A549 (cell line): ENCODE data around the gene NCOA1. TPM values are rescaled to one million over a fixed set of nuclear protein-coding genes. Genes with fewer than 3 reads are reported as not detected.

Experiments
- ATAC-seq, 2 experiments: fragments of 200-7000 bp in 1 of 2; fragments of >200 bp in 1 of 2; cut with Nextera tagmentation in 1 of 2; cut with Tn5 transposase in 1 of 2; 3 replicates each; pipeline versions ENCODE4 v1.8.0 to v1.9.1; 2018 to 2020; ENCODE audit warnings: mild to moderate bottlenecking in 1 of 2, moderate library complexity in 1 of 2
- CTCF ChIA-PET: fragments of 300-600 bp; sonication (Branson Sonifier 250); formaldehyde crosslinking; extraction: SDS; loops from one replicate; lab custom pipeline; 2021; ENCODE audit warnings: antibody characterized with exemption, inconsistent platforms; lab: Yijun Ruan, JAX
- POLR2A ChIA-PET: fragments of 350-600 bp; formaldehyde crosslinking; extraction: SDS; loops from one replicate; lab custom pipeline; 2021; ENCODE audit warnings: antibody characterized with exemption, inconsistent platforms; lab: Yijun Ruan, JAX
- DNase-seq, 2 experiments: peaks; one replicate each; pipeline versions ENCODE4 v3.0.0 to v3.0.0-alpha.2; 2011 to 2016; ENCODE audit warnings: low read depth in 1 of 2, low spot score in 1 of 2
- FAIRE-seq: peaks from 2 replicates; lab custom pipeline; 2011; peaks lifted over from hg19 to GRCh38; lab: Jason Lieb, UNC
- H3K27ac ChIP-seq, 2 experiments: fragments of >200 bp; sonication (Bioruptor Twin); formaldehyde crosslinking; 3 replicates each; pipeline ENCODE4 v1.5.1; 2016 to 2017
- H3K4me1 ChIP-seq: fragments of >200 bp; sonication (Bioruptor Twin); formaldehyde crosslinking; 3 replicates; pipeline ENCODE4 v1.6.1; 2016
- H3K4me2 ChIP-seq: fragments of >200 bp; sonication (Bioruptor Twin); formaldehyde crosslinking; 3 replicates; pipeline ENCODE4 v1.6.1; 2016
- H3K4me3 ChIP-seq: fragments of >200 bp; sonication (Bioruptor Twin); formaldehyde crosslinking; 3 replicates; pipeline ENCODE4 v1.5.1; 2016
- H3K9me3 ChIP-seq: fragments of >200 bp; sonication (Bioruptor Twin); formaldehyde crosslinking; 3 replicates; pipeline ENCODE4 v1.6.1; 2016
- BHLHE40 ChIP-seq: IDR thresholded peaks from 2 replicates; pipeline ENCODE4 v1.6.1; 2012; ENCODE audit warnings: low read depth, low read length, inconsistent platforms
- CBX8 ChIP-seq: fragments of 200-600 bp; sonication (generic); IDR thresholded peaks from 2 replicates; pipeline ENCODE4 v1.6.1; 2016
- CHD2 ChIP-seq: fragments of 150-350 bp; IDR thresholded peaks from 2 replicates; pipeline ENCODE4 v1.6.1; 2014; ENCODE audit warnings: low read length; ENCODE audit not compliant: partially characterized antibody
- CHD4 ChIP-seq: fragments of 200-600 bp; sonication (generic); IDR thresholded peaks from 2 replicates; pipeline ENCODE4 v1.6.1; 2016; ENCODE audit warnings: antibody characterized with exemption, mild to moderate bottlenecking, borderline replicate concordance
- EHMT2 ChIP-seq: fragments of 200-600 bp; sonication (generic); IDR thresholded peaks from 2 replicates; pipeline ENCODE4 v1.6.1; 2016; ENCODE audit warnings: antibody characterized with exemption, low read depth, mild to moderate bottlenecking, moderate library complexity
- ELK1 ChIP-seq: fragments of 150-350 bp; IDR thresholded peaks from 2 replicates; pipeline ENCODE4 v1.6.1; 2014; ENCODE audit warnings: low read depth, mild to moderate bottlenecking, low read length
- FOSB ChIP-seq: fragments of 250-450 bp; sonication (Bioruptor Pico); IDR thresholded peaks from 2 replicates; pipeline ENCODE4 v1.5.0; 2020; ENCODE audit warnings: mild to moderate bottlenecking, moderate library complexity
- GATA3 ChIP-seq: IDR thresholded peaks from 2 replicates; pipeline ENCODE4 v1.6.1; 2012; ENCODE audit warnings: borderline replicate concordance
- HDAC2 ChIP-seq: fragments of 200-600 bp; sonication (generic); IDR thresholded peaks from 2 replicates; pipeline ENCODE4 v1.6.1; 2016
- HES2 ChIP-seq: fragments of >200 bp; sonication (Bioruptor Twin); formaldehyde crosslinking; IDR thresholded peaks from 2 replicates; pipeline ENCODE4 v1.6.1; 2016
- HEYL ChIP-seq: fragments of 250-450 bp; sonication (Bioruptor Pico); IDR thresholded peaks from 2 replicates; pipeline ENCODE4 v1.8.0; 2021; ENCODE audit warnings: mild to moderate bottlenecking, moderate library complexity
- HOXB13 ChIP-seq: fragments of 250-450 bp; sonication (Bioruptor Pico); IDR thresholded peaks from 2 replicates; pipeline ENCODE4 v1.5.0; 2020; ENCODE audit warnings: low read depth, mild to moderate bottlenecking, moderate library complexity
- JUNB ChIP-seq: fragments of >200 bp; sonication (Bioruptor Twin); formaldehyde crosslinking; IDR thresholded peaks from 2 replicates; pipeline ENCODE4 v1.6.1; 2016
- KDM1A ChIP-seq: fragments of 200-600 bp; sonication (generic); IDR thresholded peaks from 2 replicates; pipeline ENCODE4 v1.6.1; 2016; ENCODE audit warnings: low read depth, mild to moderate bottlenecking
- MAZ ChIP-seq: fragments of 150-350 bp; IDR thresholded peaks from 2 replicates; pipeline ENCODE4 v1.6.1; 2014; ENCODE audit warnings: antibody characterized with exemption, low read depth, low read length, borderline replicate concordance
- NR3C1 ChIP-seq: fragments of >200 bp; sonication (Bioruptor Twin); formaldehyde crosslinking; IDR thresholded peaks from 3 replicates; pipeline ENCODE4 v1.6.1; 2017
- RAD21 ChIP-seq, 2 experiments: fragments of >200 bp in 1 of 2; sonication (Bioruptor Twin) in 1 of 2; formaldehyde crosslinking in 1 of 2; IDR thresholded peaks in 1 of 2; conservative IDR thresholded peaks in 1 of 2; 2 replicates in 1 of 2; 3 replicates in 1 of 2; pipeline ENCODE4 v1.6.1; 2012 to 2018; ENCODE audit warnings: inconsistent platforms in 1 of 2
- RARB ChIP-seq: fragments of 250-450 bp; sonication (Bioruptor Pico); IDR thresholded peaks from 2 replicates; pipeline ENCODE4 v1.8.0; 2021; ENCODE audit warnings: mild to moderate bottlenecking, moderate library complexity
- RCOR1 ChIP-seq: fragments of 150-350 bp; IDR thresholded peaks from 2 replicates; pipeline ENCODE4 v1.6.1; 2014; ENCODE audit warnings: antibody characterized with exemption, low read length, low read depth
- RFX5 ChIP-seq: fragments of 450-650 bp; IDR thresholded peaks from 2 replicates; pipeline ENCODE4 v1.7.1; 2014; ENCODE audit warnings: antibody characterized with exemption, mild to moderate bottlenecking, moderate library complexity
- SREBF2 ChIP-seq: fragments of 450-650 bp; IDR thresholded peaks from 2 replicates; pipeline ENCODE4 v1.6.1; 2014; ENCODE audit warnings: mild to moderate bottlenecking, moderate library complexity
- TFCP2L1 ChIP-seq: fragments of 250-450 bp; sonication (Bioruptor Pico); IDR thresholded peaks from 2 replicates; pipeline ENCODE4 v1.5.0; 2021; ENCODE audit warnings: mild to moderate bottlenecking
- ZC3H11A ChIP-seq: fragments of 450-650 bp; IDR thresholded peaks from 2 replicates; pipeline ENCODE4 v1.6.1; 2014; ENCODE audit warnings: antibody characterized with exemption, mild to moderate bottlenecking
- ZFP36 ChIP-seq: fragments of 450-650 bp; IDR thresholded peaks from 2 replicates; pipeline ENCODE4 v1.6.1; 2014; ENCODE audit warnings: borderline replicate concordance; ENCODE audit not compliant: partially characterized antibody
- ZNF302 ChIP-seq: fragments of 250-450 bp; sonication (Bioruptor Pico); IDR thresholded peaks from 2 replicates; pipeline ENCODE4 v1.9.0; 2021; ENCODE audit warnings: inconsistent platforms, mild to moderate bottlenecking, moderate library complexity
- ZSCAN20 ChIP-seq: fragments of 250-450 bp; sonication (Bioruptor Pico); IDR thresholded peaks from 2 replicates; pipeline ENCODE4 v1.8.0; 2022; ENCODE audit warnings: mild to moderate bottlenecking, moderate library complexity
- WGBS: methylation state at CpG from one replicate; pipeline ENCODE4 v1.1.6; 2017; ENCODE audit errors: missing lambda C conversion rate; 5-methylcytosine and 5-hydroxymethylcytosine counted together
- polyA plus RNA-seq, 4 experiments: library from polyadenylated mRNA; depleted of rRNA in 3 of 4; stranded (reverse); fragments of >200 nt; fragmentation: RNase III in 1 of 4; extraction: RNeasy Plus Mini Kit Qiagen cat#74134 plus additional on column Dnase treatment in 1 of 4; gene quantifications; 2 replicates in 3 of 4; 3 replicates in 1 of 4; pipeline ENCODE4 v1.2.3, GENCODE V29; 2011 to 2017
- TF ChIP-seq, protein P1 (sequence below): fragments of >200 bp; sonication (Bioruptor Twin); formaldehyde crosslinking; IDR thresholded peaks from 3 replicates; pipeline ENCODE4 v1.5.1; 2016
- TF ChIP-seq, protein P2 (sequence below): fragments of 450-650 bp; IDR thresholded peaks from 2 replicates; pipeline ENCODE4 v1.6.1; 2014; ENCODE audit warnings: antibody characterized with exemption

NCOA1 gene
- polyA plus RNA-seq, 2 of the 4 experiments (the other 2 are of a cell fraction), result 7.6 to 29.9 TPM

DNA sequence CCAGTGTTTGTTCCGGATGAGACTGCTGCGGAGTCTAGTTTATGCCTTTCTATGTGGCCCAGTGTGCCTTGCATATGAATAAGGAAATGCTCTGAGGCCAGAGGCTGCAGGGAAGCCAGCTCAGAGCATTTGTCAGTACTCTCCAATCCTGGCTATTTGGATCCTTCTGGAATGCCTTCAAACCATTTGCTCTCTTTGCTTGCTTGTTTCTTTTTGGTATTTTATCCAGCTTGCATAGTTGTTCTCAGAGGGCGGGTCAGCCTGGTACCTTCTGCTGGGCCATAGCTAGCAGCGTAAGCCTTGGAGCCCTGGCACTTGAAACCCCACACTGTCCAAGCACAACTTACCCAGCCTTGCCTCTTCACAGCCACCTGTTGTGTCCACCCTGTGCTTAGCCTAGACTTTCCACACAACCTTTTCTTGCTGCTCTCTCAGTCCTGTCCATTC, 322.7 kb downstream of the NCOA1 start (continued):
- no peak for TF ChIP-seq HOXB13 (CRISPR knock-in tag)
- TF ChIP-seq GATA3, result no peak
- TF ChIP-seq MAZ, result no peak
- no peak for TF ChIP-seq RARB
- no peak for TF ChIP-seq CHD4
- TF ChIP-seq ZSCAN20 (CRISPR knock-in tag), result no peak
- TF ChIP-seq HDAC2, result no peak
- no peak for TF ChIP-seq BHLHE40

DNA sequence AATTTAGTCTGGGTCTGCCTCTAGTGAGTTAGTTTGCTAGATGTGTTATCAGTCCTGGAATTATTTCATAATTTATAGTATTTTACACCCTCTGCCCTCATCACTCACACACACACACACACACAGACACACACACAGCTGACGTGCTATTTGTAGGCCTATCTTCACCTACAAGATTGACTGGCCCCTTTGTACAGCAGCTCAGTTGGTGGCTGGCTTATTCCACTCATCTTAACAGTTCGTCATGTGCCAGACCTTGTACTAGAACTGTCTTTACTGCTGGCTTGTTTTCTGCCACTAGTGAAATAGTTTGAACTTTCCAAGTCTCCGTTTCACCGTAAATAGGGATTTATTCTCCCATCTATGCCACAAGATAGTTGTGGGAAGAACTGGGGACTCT, 323.5 kb downstream of the NCOA1 start:
- no peak for FAIRE-seq
- DNase-seq, result no peak
- no peak for ATAC-seq
- no peak for TF ChIP-seq CBX8
- no peak for TF ChIP-seq NR3C1
- TF ChIP-seq, protein P1, sequence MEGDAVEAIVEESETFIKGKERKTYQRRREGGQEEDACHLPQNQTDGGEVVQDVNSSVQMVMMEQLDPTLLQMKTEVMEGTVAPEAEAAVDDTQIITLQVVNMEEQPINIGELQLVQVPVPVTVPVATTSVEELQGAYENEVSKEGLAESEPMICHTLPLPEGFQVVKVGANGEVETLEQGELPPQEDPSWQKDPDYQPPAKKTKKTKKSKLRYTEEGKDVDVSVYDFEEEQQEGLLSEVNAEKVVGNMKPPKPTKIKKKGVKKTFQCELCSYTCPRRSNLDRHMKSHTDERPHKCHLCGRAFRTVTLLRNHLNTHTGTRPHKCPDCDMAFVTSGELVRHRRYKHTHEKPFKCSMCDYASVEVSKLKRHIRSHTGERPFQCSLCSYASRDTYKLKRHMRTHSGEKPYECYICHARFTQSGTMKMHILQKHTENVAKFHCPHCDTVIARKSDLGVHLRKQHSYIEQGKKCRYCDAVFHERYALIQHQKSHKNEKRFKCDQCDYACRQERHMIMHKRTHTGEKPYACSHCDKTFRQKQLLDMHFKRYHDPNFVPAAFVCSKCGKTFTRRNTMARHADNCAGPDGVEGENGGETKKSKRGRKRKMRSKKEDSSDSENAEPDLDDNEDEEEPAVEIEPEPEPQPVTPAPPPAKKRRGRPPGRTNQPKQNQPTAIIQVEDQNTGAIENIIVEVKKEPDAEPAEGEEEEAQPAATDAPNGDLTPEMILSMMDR, result no peak
- no peak for TF ChIP-seq JUNB
- no peak for TF ChIP-seq EHMT2
- TF ChIP-seq KDM1A, result no peak
- no peak for TF ChIP-seq ELK1
- TF ChIP-seq RFX5, result no peak
- TF ChIP-seq TFCP2L1, result no peak
- TF ChIP-seq, protein P2, sequence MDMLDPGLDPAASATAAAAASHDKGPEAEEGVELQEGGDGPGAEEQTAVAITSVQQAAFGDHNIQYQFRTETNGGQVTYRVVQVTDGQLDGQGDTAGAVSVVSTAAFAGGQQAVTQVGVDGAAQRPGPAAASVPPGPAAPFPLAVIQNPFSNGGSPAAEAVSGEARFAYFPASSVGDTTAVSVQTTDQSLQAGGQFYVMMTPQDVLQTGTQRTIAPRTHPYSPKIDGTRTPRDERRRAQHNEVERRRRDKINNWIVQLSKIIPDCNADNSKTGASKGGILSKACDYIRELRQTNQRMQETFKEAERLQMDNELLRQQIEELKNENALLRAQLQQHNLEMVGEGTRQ, result no peak
- TF ChIP-seq ZC3H11A, result no peak
- TF ChIP-seq HEYL (CRISPR knock-in tag), result no peak
- ChIA-PET CTCF (interaction anchor here (0.6 to 3.2 kb wide), 4 partner anchors 10 to 405 kb away, joined by 4 to 22 read pairs (median 9); partner anchors contain the start of genes CENPO and PTRHD1), POLR2A (no interaction called here)
- Histone ChIP-seq H3K4me2 (no peak overlapping the region), H3K27ac (no peak overlapping the region), H3K9me3 (no peaks in the 10 kb centered on the region), H3K4me3 (no peak overlapping the region), H3K4me1 (peaks cover 18% of the 10 kb centered on the region)
- 95% methylated on average over 4 of the region's 4 CpGs for WGBS

GRCh38 chr2:24815171-24815570, 324.1 kb downstream of the NCOA1 start:
- TF ChIP-seq ZSCAN20 (CRISPR knock-in tag), result no peak
- no peak for TF ChIP-seq RARB
- TF ChIP-seq TFCP2L1, result no peak
- FAIRE-seq, result no peak
- ChIA-PET CTCF (interaction anchor here (1.0 to 3.2 kb wide), 4 partner anchors 12 to 405 kb away, joined by 4 to 22 read pairs (median 9); partner anchors contain the start of genes CENPO and PTRHD1), POLR2A (no interaction called here)
- H3K27ac ChIP-seq, result no peak overlapping the region
- DNase-seq, result no peak
- no peak for ATAC-seq
- peaks cover 12% of the 10 kb centered on the region for H3K4me1 ChIP-seq
- 84% methylated on average over 4 of the region's 4 CpGs for WGBS
- no peaks in the 10 kb centered on the region for H3K9me3 ChIP-seq
- no peak overlapping the region for H3K4me2 ChIP-seq
- no peak overlapping the region for H3K4me3 ChIP-seq

- no peaks in the 10 kb centered on the region for H3K9me3 ChIP-seq
- ChIA-PET POLR2A (no interaction called here), CTCF (interaction anchor here (0.6 to 3.2 kb wide), 3 partner anchors 11 to 488 kb away, joined by 3 to 22 read pairs (median 8); no protein-coding TSS in a partner anchor)
- peaks cover 10% of the 10 kb centered on the region for H3K4me1 ChIP-seq
- ATAC-seq, result no peak
- FAIRE-seq, result no peak
- H3K27ac ChIP-seq, result no peak overlapping the region
- WGBS, result 86% methylated on average over 6 of the region's 6 CpGs
- DNase-seq, result no peak
- no peak overlapping the region for H3K4me2 ChIP-seq
- H3K4me3 ChIP-seq, result no peak overlapping the region
- TF ChIP-seq SREBF2 (no peak), NR3C1 (no peak), RFX5 (no peak), HDAC2 (no peak), ZNF302 (CRISPR knock-in tag) (no peak), RAD21 (conservative IDR thresholded peaks at IDR 0.05 in 1 of 2, IDR thresholded peaks at IDR 0.05 in 1 of 2) (no peak), RCOR1 (no peak), ZFP36 (no peak), EHMT2 (no peak), HEYL (CRISPR knock-in tag) (no peak), CHD2 (no peak), FOSB (CRISPR knock-in tag) (no peak), HES2 (no peak)
Measured at GRCh38 chr2:24816404-24816803, 325.4 kb downstream of the NCOA1 start.
